Activated B cell treated with CpG ODN at 0.5 μM for 24 hours (primary cell): ENCODE data around the gene KLF2. TPM values are rescaled to one million over a fixed set of nuclear protein-coding genes. Genes with fewer than 3 reads are reported as not detected.

ENCODE experiments used
- ATAC-seq: fragments of 200-7000 bp; cut with Tn5 transposase; one replicate; pipeline ENCODE4 v1.10.0; 2021; ENCODE audit warnings: low read depth, mild to moderate bottlenecking, moderate library complexity
- CTCF ChIA-PET: fragments of 350-600 bp; sonication (Branson Sonifier 250); formaldehyde crosslinking; loops from one replicate; lab custom pipeline; 2021; ENCODE audit warnings: antibody characterized with exemption; lab: Charles Lee
- POLR2A ChIA-PET: fragments of 350-600 bp; sonication (Branson Sonifier 250); formaldehyde crosslinking; loops from one replicate; lab custom pipeline; 2021; ENCODE audit warnings: antibody characterized with exemption; lab: Charles Lee
- DNase-seq: peaks from one replicate; pipeline ENCODE4 v3.0.0; 2022
- H3K27ac Mint-ChIP-seq: one replicate; pipeline ENCODE4 v1.8.0; 2020; ENCODE audit warnings: mixed read lengths
- H3K27me3 Mint-ChIP-seq: one replicate; pipeline ENCODE4 v1.8.0; 2021; ENCODE audit warnings: mixed read lengths
- H3K36me3 Mint-ChIP-seq: one replicate; pipeline ENCODE4 v1.8.0; 2021; ENCODE audit warnings: low read depth, mixed read lengths
- H3K4me1 Mint-ChIP-seq: one replicate; pipeline ENCODE4 v1.8.0; 2021; ENCODE audit warnings: mixed read lengths
- H3K4me3 Mint-ChIP-seq: one replicate; pipeline ENCODE4 v1.8.0; 2020; ENCODE audit warnings: mild to moderate bottlenecking, mixed read lengths
- H3K9me3 Mint-ChIP-seq: one replicate; pipeline ENCODE4 v1.8.0; 2020; ENCODE audit warnings: mixed read lengths
- CTCF ChIP-seq: fragments of 200-600 bp; IDR thresholded peaks from one replicate; pipeline ENCODE4 v1.8.0; 2022; ENCODE audit warnings: antibody characterized with exemption, mild to moderate bottlenecking
- intact Hi-C: fragments of 100-400 bp; cut with micrococcal nuclease; formaldehyde crosslinking; loops from one replicate; pipeline ENCODE4 v1.15.1; 2024
- total RNA-seq: library from RNA; stranded (reverse); gene quantifications from 2 replicates; pipeline ENCODE4 v1.2.3, GENCODE V29; 2022

Gene KLF2
- total RNA-seq, 1 donor from 2014 or later: 87.6 TPM

- TF ChIP-seq CTCF: no peak
- intact Hi-C loops: no loop called here
- H3K36me3 Mint-ChIP-seq: no peaks in the 10 kb centered on the region
- ChIA-PET POLR2A (interaction anchor here (0.6 to 1.8 kb wide), 9 partner anchors 16 to 175 kb away, joined by 3 to 12 read pairs (median 5); no protein-coding TSS in a partner anchor), CTCF (no interaction called here)
- ATAC-seq: no peak
- peak overlapping the region; percentile 12 for H3K27ac Mint-ChIP-seq
- no peak for DNase-seq
- no peak overlapping the region for H3K4me3 Mint-ChIP-seq
- H3K9me3 Mint-ChIP-seq: no peaks in the 10 kb centered on the region
- H3K4me1 Mint-ChIP-seq: peaks cover 58% of the 10 kb centered on the region
- H3K27me3 Mint-ChIP-seq: no peaks in the 10 kb centered on the region
Observed at GRCh38 chr19:16319481-16319880, 5.1 kb upstream of the KLF2 start.

- DNase-seq (no peak), ATAC-seq (no peak)
- Mint-ChIP-seq H3K4me3 (no peak overlapping the region), H3K27me3 (no peaks in the 10 kb centered on the region), H3K27ac (peak overlapping the region; percentile 56), H3K9me3 (no peaks in the 10 kb centered on the region), H3K4me1 (peaks cover 56% of the 10 kb centered on the region), H3K36me3 (peaks cover 3% of the 10 kb centered on the region)
- ChIA-PET POLR2A (interaction anchor here (1.5 to 11.6 kb wide), 2 partner anchors 46 to 59 kb away, joined by 5 to 445 read pairs; no protein-coding TSS in a partner anchor), CTCF (no interaction called here)
- TF ChIP-seq CTCF: no peak
- intact Hi-C loops: loop anchor here (5.0 to 10.0 kb wide), 3 partner anchors 124 to 246 kb away; partner anchors contain the start of genes AP1M1, RAB8A and TPM4
Observed at GRCh38 chr19:16320987-16321386, 3.6 kb upstream of the KLF2 start.

- Mint-ChIP-seq H3K27ac (peak overlapping the region; percentile 61), H3K9me3 (no peaks in the 10 kb centered on the region), H3K4me1 (peaks cover 79% of the 10 kb centered on the region), H3K36me3 (peaks cover 38% of the 10 kb centered on the region), H3K4me3 (peak overlapping the region; percentile 77), H3K27me3 (no peaks in the 10 kb centered on the region)
- ChIA-PET CTCF (interaction anchor here (0.8 to 2.4 kb wide), 12 partner anchors 13 to 92 kb away, joined by 3 to 19 read pairs (median 4); no protein-coding TSS in a partner anchor), POLR2A (interaction anchor here (0.5 to 14.3 kb wide), 32 partner anchors 9 to 1523 kb away, joined by 3 to 828 read pairs (median 6); partner anchors contain the start of genes AP1M1 and JAK3)
- intact Hi-C loops: loop anchor here (5.0 to 10.0 kb wide), 3 partner anchors 210 to 262 kb away; partner anchors contain the start of genes RAB8A and TPM4
- DNase-seq: peak; percentile 62
- no peak for TF ChIP-seq CTCF
- ATAC-seq: no peak
Observed at GRCh38 chr19:16325161-16325527, 518 bp downstream of the KLF2 start.

- peaks cover 41% of the 10 kb centered on the region for H3K36me3 Mint-ChIP-seq
- ATAC-seq (no peak), DNase-seq (peak; percentile 51)
- TF ChIP-seq CTCF: no peak
- peaks cover 81% of the 10 kb centered on the region for H3K4me1 Mint-ChIP-seq
- ChIA-PET POLR2A (interaction anchor here (0.5 to 14.3 kb wide), 13 partner anchors 15 to 262 kb away, joined by 3 to 828 read pairs (median 23); no protein-coding TSS in a partner anchor), CTCF (interaction anchor here (0.8 to 2.4 kb wide), 8 partner anchors 12 to 91 kb away, joined by 3 to 19 read pairs (median 6); no protein-coding TSS in a partner anchor)
- H3K27ac Mint-ChIP-seq: peak overlapping the region; percentile 94
- intact Hi-C loops: loop anchor here (5.0 to 10.0 kb wide), 3 partner anchors 211 to 261 kb away; partner anchors contain the start of genes RAB8A and TPM4
- no peaks in the 10 kb centered on the region for H3K9me3 Mint-ChIP-seq
- H3K4me3 Mint-ChIP-seq: peak overlapping the region; percentile 95
- no peaks in the 10 kb centered on the region for H3K27me3 Mint-ChIP-seq
Observed at GRCh38 chr19:16325641-16326400, 1.2 kb downstream of the KLF2 start.
